WTC11 (cell line): ENCODE results near the gene ARHGAP35.
A peak's percentile ranks its signal among the peaks of the same experiment; 100 is the strongest.

Experiments
- CREB1 ChIP-seq: sonication (generic); formaldehyde crosslinking; IDR thresholded peaks from 2 replicates; pipeline ENCODE4 v1.8.0; 2023; ENCODE audit warnings: mild to moderate bottlenecking, missing genetic modification reagents
- NR2C2 ChIP-seq: sonication (generic); formaldehyde crosslinking; IDR thresholded peaks from 2 replicates; pipeline ENCODE4 v1.8.0; 2022; ENCODE audit warnings: mild to moderate bottlenecking, missing genetic modification reagents
- PRRX2 ChIP-seq: fragments of 250-450 bp; sonication (Bioruptor Pico); IDR thresholded peaks from 2 replicates; pipeline ENCODE4 v1.8.0; 2021; ENCODE audit warnings: mild to moderate bottlenecking
- RELA ChIP-seq: sonication (generic); formaldehyde crosslinking; IDR thresholded peaks from 2 replicates; pipeline ENCODE4 v1.8.1; 2022; ENCODE audit warnings: missing genetic modification reagents, mild to moderate bottlenecking, borderline replicate concordance
- TF ChIP-seq, protein P1 (sequence below): fragments of 200-600 bp; IDR thresholded peaks from 2 replicates; pipeline ENCODE4 v1.8.0; 2022; ENCODE audit warnings: antibody characterized with exemption
- TF ChIP-seq, protein P2 (sequence below): fragments of 250-450 bp; sonication (Bioruptor Pico); IDR thresholded peaks from 2 replicates; pipeline ENCODE4 v1.8.0; 2021; ENCODE audit warnings: mild to moderate bottlenecking
- TF ChIP-seq, protein P3 (sequence below): sonication (generic); formaldehyde crosslinking; IDR thresholded peaks from 2 replicates; pipeline ENCODE4 v1.8.1; 2022; ENCODE audit warnings: mild to moderate bottlenecking, moderate library complexity, missing genetic modification reagents

DNA sequence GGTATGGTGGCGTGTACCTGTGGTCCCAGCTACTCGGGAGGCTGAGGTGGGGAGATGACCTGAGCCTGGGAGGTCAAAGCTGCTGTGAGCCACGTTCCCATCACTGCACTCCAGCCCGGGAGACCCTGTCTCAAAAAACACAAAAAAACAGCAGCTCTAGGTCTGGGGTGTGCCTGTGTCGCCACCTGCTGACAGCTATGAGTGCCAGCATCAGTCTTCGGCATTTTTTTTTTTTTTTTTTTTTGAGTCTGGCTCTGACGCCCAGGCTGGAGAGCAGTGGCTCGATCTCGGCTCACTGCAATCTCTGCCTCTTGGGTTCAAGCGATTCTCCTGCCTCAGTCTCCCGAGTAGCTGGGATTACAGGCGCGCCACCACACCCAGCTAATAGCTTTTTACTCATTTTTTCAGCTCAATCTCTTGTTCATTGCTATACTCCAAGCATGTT, 20.3 kb upstream of the ARHGAP35 start:
- TF ChIP-seq CREB1 (CRISPR knock-in tag) (no peak), PRRX2 (CRISPR knock-in tag) (no peak), NR2C2 (CRISPR knock-in tag) (no peak), RELA (CRISPR knock-in tag) (no peak)
- TF ChIP-seq, protein P1, sequence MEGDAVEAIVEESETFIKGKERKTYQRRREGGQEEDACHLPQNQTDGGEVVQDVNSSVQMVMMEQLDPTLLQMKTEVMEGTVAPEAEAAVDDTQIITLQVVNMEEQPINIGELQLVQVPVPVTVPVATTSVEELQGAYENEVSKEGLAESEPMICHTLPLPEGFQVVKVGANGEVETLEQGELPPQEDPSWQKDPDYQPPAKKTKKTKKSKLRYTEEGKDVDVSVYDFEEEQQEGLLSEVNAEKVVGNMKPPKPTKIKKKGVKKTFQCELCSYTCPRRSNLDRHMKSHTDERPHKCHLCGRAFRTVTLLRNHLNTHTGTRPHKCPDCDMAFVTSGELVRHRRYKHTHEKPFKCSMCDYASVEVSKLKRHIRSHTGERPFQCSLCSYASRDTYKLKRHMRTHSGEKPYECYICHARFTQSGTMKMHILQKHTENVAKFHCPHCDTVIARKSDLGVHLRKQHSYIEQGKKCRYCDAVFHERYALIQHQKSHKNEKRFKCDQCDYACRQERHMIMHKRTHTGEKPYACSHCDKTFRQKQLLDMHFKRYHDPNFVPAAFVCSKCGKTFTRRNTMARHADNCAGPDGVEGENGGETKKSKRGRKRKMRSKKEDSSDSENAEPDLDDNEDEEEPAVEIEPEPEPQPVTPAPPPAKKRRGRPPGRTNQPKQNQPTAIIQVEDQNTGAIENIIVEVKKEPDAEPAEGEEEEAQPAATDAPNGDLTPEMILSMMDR, result peak; percentile 39; the same call in 1 of the 2 replicates
- TF ChIP-seq, protein P2, sequence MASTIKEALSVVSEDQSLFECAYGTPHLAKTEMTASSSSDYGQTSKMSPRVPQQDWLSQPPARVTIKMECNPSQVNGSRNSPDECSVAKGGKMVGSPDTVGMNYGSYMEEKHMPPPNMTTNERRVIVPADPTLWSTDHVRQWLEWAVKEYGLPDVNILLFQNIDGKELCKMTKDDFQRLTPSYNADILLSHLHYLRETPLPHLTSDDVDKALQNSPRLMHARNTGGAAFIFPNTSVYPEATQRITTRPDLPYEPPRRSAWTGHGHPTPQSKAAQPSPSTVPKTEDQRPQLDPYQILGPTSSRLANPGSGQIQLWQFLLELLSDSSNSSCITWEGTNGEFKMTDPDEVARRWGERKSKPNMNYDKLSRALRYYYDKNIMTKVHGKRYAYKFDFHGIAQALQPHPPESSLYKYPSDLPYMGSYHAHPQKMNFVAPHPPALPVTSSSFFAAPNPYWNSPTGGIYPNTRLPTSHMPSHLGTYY, result no peak
- TF ChIP-seq, protein P3, sequence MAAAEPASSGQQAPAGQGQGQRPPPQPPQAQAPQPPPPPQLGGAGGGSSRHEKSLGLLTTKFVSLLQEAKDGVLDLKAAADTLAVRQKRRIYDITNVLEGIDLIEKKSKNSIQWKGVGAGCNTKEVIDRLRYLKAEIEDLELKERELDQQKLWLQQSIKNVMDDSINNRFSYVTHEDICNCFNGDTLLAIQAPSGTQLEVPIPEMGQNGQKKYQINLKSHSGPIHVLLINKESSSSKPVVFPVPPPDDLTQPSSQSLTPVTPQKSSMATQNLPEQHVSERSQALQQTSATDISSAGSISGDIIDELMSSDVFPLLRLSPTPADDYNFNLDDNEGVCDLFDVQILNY, result no peak
